ENCODE data around the gene SDK1. TPM values are rescaled to one million over a fixed set of nuclear protein-coding genes. Genes with fewer than 3 reads are reported as not detected.

The SDK1 gene
- polyA plus RNA-seq, 2 donors: 0.33 to 0.47 TPM

DNA sequence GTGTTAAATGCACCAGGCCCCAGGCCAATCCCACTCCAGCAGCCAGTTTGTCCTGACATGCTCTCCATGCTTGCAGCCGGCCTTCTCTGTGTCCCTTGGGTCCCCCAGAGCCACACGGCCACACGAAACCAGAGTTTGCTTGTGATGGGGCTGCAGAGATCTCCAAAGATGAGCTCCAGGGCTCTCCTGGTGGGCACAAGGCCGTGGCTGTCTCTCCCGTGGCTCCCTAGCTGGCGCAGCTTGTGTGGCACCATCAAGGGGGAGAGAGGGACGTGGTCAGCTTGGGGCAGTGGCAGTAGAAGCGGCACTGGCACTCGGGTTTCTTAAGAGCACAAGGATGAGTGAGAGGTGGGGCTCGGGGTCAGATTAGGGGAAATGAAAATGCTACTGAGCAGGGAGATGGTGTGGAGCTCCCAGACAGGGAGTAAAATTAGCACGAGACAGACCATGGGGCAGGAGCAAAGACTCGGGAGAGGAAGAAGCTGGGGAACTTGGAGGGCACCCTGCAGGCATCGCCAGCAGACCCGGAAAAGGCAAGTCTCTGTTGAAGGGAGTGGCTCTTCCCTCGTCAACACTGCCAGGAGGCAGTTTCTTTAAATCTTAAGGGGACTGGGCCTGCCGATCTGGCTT lies 808.5 kb downstream of the SDK1 start:
- WGBS, 2 donors: 82 to 84% methylated on average over 16 of the region's 16 CpGs
- no peaks in the 10 kb centered on the region for H3K36me3 ChIP-seq (ENCODE audit: control insufficient read depth in 2 of 2, insufficient read depth in 2 of 2, low read length in 1 of 2)
- H3K9me3 ChIP-seq (ENCODE audit: control insufficient read depth in 2 of 2, insufficient read depth in 1 of 2, low read depth in 1 of 2, low read length in 1 of 2): peaks cover 0 to 5% of the 10 kb centered on the region in 2 donors
- H3K27me3 ChIP-seq (ENCODE audit: control insufficient read depth in 1 of 2, insufficient read depth in 2 of 2, low read length in 2 of 2): no peaks in the 10 kb centered on the region
- no peak overlapping the region for H3K4me3 ChIP-seq (ENCODE audit: low read depth in 1 of 2, low read length in 2 of 2)
- H3K4me1 ChIP-seq (ENCODE audit: control insufficient read depth in 2 of 2, insufficient read depth in 2 of 2, low read length in 1 of 2): peaks cover 3 to 4% of the 10 kb centered on the region in 2 donors
- no peak overlapping the region for H3K27ac ChIP-seq (ENCODE audit: low read depth in 2 of 2, low read length in 1 of 2)

DNA sequence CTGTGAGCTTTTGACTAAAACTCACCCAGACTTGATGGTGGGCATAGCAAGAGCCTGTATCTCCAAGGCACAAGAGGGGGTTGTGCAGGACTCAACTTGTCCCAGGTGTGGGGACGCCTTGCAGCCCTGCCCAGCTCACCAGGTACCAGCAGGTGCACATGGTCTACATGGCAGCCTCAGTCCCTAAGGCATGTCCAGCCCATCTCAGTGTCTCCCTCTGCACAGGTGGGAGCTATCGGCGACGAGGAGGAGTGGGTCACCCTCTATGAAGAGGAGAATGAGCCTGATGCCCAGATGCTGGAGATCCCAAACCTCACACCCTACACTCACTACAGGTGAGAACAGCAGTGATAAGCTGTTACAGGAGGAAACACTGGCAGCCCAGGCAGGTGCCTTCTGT lies 809.4 kb downstream of the SDK1 start:
- Histone ChIP-seq H3K4me3 (ENCODE audit: low read depth in 1 of 2, low read length in 2 of 2) (no peak overlapping the region), H3K27ac (ENCODE audit: low read depth in 2 of 2, low read length in 1 of 2) (no peak overlapping the region), H3K36me3 (ENCODE audit: control insufficient read depth in 2 of 2, insufficient read depth in 2 of 2, low read length in 1 of 2) (no peaks in the 10 kb centered on the region), H3K27me3 (ENCODE audit: control insufficient read depth in 1 of 2, insufficient read depth in 2 of 2, low read length in 2 of 2) (no peaks in the 10 kb centered on the region), H3K9me3 (ENCODE audit: control insufficient read depth in 2 of 2, insufficient read depth in 1 of 2, low read depth in 1 of 2, low read length in 1 of 2) (peaks cover 0 to 5% of the 10 kb centered on the region in 2 donors), H3K4me1 (ENCODE audit: control insufficient read depth in 2 of 2, insufficient read depth in 2 of 2, low read length in 1 of 2) (peaks cover 4 to 5% of the 10 kb centered on the region in 2 donors)
- 90 to 95% methylated on average over 4 of the region's 4 CpGs for WGBS, 2 donors

DNA sequence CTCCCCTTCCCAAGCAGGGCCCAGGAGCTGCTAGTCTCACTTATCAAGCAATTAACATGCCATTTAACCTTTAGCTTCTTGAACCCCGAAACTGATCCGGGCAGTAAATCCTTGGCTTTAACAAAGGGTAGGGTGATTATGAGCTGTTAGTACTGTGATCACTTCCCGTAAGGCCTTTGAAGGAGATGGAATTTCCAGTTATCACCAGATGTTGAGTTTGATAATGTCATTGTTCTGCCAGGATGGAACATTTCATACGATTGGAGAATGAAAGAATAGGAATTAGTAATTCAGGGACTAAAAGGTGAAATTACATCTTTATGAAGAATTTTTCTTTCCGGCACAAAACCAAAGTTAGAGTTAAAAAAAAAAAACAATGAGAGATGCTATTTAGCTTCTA lies 810.1 kb downstream of the SDK1 start:
- Histone ChIP-seq H3K36me3 (ENCODE audit: control insufficient read depth in 2 of 2, insufficient read depth in 2 of 2, low read length in 1 of 2) (no peaks in the 10 kb centered on the region), H3K9me3 (ENCODE audit: control insufficient read depth in 2 of 2, insufficient read depth in 1 of 2, low read depth in 1 of 2, low read length in 1 of 2) (peaks cover 0 to 5% of the 10 kb centered on the region in 2 donors), H3K27ac (ENCODE audit: low read depth in 2 of 2, low read length in 1 of 2) (no peak overlapping the region), H3K4me1 (ENCODE audit: control insufficient read depth in 2 of 2, insufficient read depth in 2 of 2, low read length in 1 of 2) (peaks cover 4 to 5% of the 10 kb centered on the region in 2 donors), H3K27me3 (ENCODE audit: control insufficient read depth in 1 of 2, insufficient read depth in 2 of 2, low read length in 2 of 2) (no peaks in the 10 kb centered on the region), H3K4me3 (ENCODE audit: low read depth in 1 of 2, low read length in 2 of 2) (no peak overlapping the region)
- WGBS, 2 donors: 70 to 81% methylated on average over 5 of the region's 5 CpGs

DNA sequence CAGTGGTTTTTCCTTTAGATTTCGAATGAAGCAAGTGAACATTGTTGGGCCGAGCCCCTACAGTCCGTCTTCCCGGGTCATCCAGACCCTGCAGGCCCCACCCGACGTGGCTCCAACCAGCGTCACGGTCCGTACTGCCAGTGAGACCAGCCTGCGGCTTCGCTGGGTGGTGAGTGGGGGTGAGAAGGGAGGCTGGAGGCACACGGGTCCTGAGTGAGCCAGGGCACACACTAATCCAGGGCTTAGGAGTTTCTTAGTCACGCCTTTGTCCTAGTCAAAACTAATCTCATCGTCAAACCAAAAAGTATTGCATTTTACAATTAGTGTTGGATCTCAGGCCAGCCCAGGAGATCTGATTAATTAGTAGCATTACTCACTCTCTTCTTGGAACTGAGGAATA lies 812.2 kb downstream of the SDK1 start:
- Histone ChIP-seq H3K9me3 (ENCODE audit: control insufficient read depth in 2 of 2, insufficient read depth in 1 of 2, low read depth in 1 of 2, low read length in 1 of 2) (peaks cover 0 to 7% of the 10 kb centered on the region in 2 donors), H3K36me3 (ENCODE audit: control insufficient read depth in 2 of 2, insufficient read depth in 2 of 2, low read length in 1 of 2) (no peaks in the 10 kb centered on the region), H3K27me3 (ENCODE audit: control insufficient read depth in 1 of 2, insufficient read depth in 2 of 2, low read length in 2 of 2) (no peaks in the 10 kb centered on the region), H3K4me1 (ENCODE audit: control insufficient read depth in 2 of 2, insufficient read depth in 2 of 2, low read length in 1 of 2) (peaks cover 4 to 5% of the 10 kb centered on the region in 2 donors), H3K27ac (ENCODE audit: low read depth in 2 of 2, low read length in 1 of 2) (no peak overlapping the region), H3K4me3 (ENCODE audit: low read depth in 1 of 2, low read length in 2 of 2) (no peak overlapping the region)
- 57 to 79% methylated on average over 14 of the region's 14 CpGs for WGBS, 2 donors

DNA sequence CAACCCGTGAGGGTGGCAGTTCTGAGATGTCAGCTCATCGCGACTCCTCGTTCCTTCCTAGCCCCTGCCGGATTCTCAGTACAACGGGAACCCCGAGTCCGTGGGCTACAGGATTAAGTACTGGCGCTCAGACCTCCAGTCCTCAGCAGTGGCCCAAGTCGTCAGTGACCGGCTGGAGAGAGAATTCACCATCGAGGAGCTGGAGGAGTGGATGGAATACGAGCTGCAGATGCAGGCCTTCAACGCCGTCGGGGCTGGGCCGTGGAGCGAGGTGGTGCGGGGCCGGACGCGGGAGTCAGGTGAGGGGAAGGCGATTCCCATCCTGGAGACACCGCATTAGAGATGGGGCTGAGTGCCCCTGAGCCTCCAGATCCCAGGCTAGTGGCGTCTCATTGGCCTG lies 812.9 kb downstream of the SDK1 start:
- peaks cover 0 to 7% of the 10 kb centered on the region in 2 donors for H3K9me3 ChIP-seq (ENCODE audit: control insufficient read depth in 2 of 2, insufficient read depth in 1 of 2, low read depth in 1 of 2, low read length in 1 of 2)
- WGBS, 2 donors: 83 to 91% methylated on average over 25 of the region's 25 CpGs
- no peaks in the 10 kb centered on the region for H3K27me3 ChIP-seq (ENCODE audit: control insufficient read depth in 1 of 2, insufficient read depth in 2 of 2, low read length in 2 of 2)
- H3K36me3 ChIP-seq (ENCODE audit: control insufficient read depth in 2 of 2, insufficient read depth in 2 of 2, low read length in 1 of 2): no peaks in the 10 kb centered on the region
- no peak overlapping the region for H3K27ac ChIP-seq (ENCODE audit: low read depth in 2 of 2, low read length in 1 of 2)
- H3K4me1 ChIP-seq (ENCODE audit: control insufficient read depth in 2 of 2, insufficient read depth in 2 of 2, low read length in 1 of 2): peaks cover 4 to 5% of the 10 kb centered on the region in 2 donors
- no peak overlapping the region for H3K4me3 ChIP-seq (ENCODE audit: low read depth in 1 of 2, low read length in 2 of 2)

DNA sequence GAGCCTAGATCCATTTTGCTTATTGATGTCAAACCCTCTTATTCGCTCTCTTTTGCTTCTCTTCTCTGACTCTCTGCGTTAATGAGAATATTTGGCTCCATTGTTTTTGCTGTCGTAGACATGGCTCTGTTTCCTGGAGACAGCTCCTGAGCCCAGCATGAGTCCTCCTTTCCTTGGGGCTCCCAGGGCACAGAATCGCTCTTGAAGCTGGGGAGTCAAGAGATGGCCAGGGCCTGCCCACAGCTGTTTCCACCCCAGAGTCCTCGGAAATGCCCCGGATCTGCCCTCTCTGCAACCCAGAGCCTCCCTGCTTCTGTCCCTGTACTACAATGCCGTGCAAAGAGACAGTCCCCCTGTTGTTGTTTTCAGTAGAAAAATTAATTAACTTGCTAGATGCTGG lies 814.4 kb downstream of the SDK1 start:
- H3K4me1 ChIP-seq (ENCODE audit: control insufficient read depth in 2 of 2, insufficient read depth in 2 of 2, low read length in 1 of 2): peaks cover 4 to 5% of the 10 kb centered on the region in 2 donors
- H3K36me3 ChIP-seq (ENCODE audit: control insufficient read depth in 2 of 2, insufficient read depth in 2 of 2, low read length in 1 of 2): no peaks in the 10 kb centered on the region
- 87 to 94% methylated on average over 7 of the region's 7 CpGs for WGBS, 2 donors
- peaks cover 0 to 6% of the 10 kb centered on the region in 2 donors for H3K9me3 ChIP-seq (ENCODE audit: control insufficient read depth in 2 of 2, insufficient read depth in 1 of 2, low read depth in 1 of 2, low read length in 1 of 2)
- H3K27me3 ChIP-seq (ENCODE audit: control insufficient read depth in 1 of 2, insufficient read depth in 2 of 2, low read length in 2 of 2): no peaks in the 10 kb centered on the region
- no peak overlapping the region for H3K4me3 ChIP-seq (ENCODE audit: low read depth in 1 of 2, low read length in 2 of 2)
- H3K27ac ChIP-seq (ENCODE audit: low read depth in 2 of 2, low read length in 1 of 2): no peak overlapping the region

DNA sequence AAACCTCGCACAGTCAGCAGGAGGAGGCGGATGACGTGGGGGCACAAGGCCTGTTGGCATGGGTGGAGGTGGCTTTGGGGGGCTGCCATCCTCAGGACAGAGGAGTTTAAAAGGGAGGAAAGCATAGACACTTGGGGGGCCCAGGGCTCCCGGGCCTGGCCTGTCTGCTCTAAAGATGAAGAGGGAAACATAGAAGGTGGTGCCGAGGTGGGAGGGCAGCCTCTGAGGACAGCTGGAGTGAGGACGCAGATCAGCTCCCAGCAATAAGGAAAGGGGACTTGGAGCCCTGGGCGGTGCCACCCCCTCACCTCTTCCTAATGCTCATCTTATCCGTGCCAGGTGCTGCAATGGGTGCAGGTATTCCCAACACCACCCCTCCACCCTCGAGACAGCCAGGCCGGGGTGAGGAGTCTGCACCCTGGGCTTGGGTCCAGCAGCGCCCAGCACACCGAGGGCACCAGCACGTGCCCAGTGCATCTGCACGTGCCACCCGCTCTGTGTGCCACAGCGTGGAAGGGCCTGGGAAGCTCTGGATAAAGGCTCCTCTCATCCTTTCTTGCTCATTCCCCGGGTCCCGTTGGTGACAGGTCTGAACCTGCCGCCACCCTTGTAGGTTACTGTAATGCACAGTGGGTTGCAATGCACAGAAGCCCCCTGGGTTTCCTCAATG lies 815.0 kb downstream of the SDK1 start:
- H3K4me1 ChIP-seq (ENCODE audit: control insufficient read depth in 2 of 2, insufficient read depth in 2 of 2, low read length in 1 of 2): peaks cover 4 to 5% of the 10 kb centered on the region in 2 donors
- H3K36me3 ChIP-seq (ENCODE audit: control insufficient read depth in 2 of 2, insufficient read depth in 2 of 2, low read length in 1 of 2): no peaks in the 10 kb centered on the region
- H3K4me3 ChIP-seq (ENCODE audit: low read depth in 1 of 2, low read length in 2 of 2): no peak overlapping the region
- no peak overlapping the region for H3K27ac ChIP-seq (ENCODE audit: low read depth in 2 of 2, low read length in 1 of 2)
- 90 to 93% methylated on average over 19 of the region's 19 CpGs for WGBS, 2 donors
- H3K9me3 ChIP-seq (ENCODE audit: control insufficient read depth in 2 of 2, insufficient read depth in 1 of 2, low read depth in 1 of 2, low read length in 1 of 2): peaks cover 0 to 4% of the 10 kb centered on the region in 2 donors
- H3K27me3 ChIP-seq (ENCODE audit: control insufficient read depth in 1 of 2, insufficient read depth in 2 of 2, low read length in 2 of 2): no peaks in the 10 kb centered on the region

DNA sequence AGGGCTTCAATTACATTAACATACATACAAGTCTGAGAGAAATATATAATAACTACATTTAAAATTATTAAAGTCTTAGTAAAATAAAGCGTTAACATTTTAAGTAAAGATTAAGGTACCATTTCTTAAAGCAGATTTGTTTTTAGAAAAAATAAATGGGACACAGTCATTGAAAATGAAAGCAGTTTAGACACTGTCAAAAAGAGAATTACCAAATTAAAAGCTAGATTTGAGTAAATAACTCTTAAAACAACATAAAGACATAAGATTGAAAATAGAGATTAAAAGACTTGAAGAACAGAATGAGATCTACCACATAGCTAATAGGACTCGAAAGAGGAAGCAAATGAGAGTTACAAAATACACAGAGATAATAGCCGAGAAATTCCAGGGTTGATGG lies 818.8 kb downstream of the SDK1 start:
- WGBS, 2 donors: 90 to 93% methylated on average over 3 of the region's 3 CpGs
- Histone ChIP-seq H3K36me3 (ENCODE audit: control insufficient read depth in 2 of 2, insufficient read depth in 2 of 2, low read length in 1 of 2) (no peaks in the 10 kb centered on the region), H3K4me3 (ENCODE audit: low read depth in 1 of 2, low read length in 2 of 2) (no peak overlapping the region), H3K27ac (ENCODE audit: low read depth in 2 of 2, low read length in 1 of 2) (no peak overlapping the region), H3K27me3 (ENCODE audit: control insufficient read depth in 1 of 2, insufficient read depth in 2 of 2, low read length in 2 of 2) (no peaks in the 10 kb centered on the region), H3K4me1 (ENCODE audit: control insufficient read depth in 2 of 2, insufficient read depth in 2 of 2, low read length in 1 of 2) (peaks cover 0 to under 1% of the 10 kb centered on the region in 2 donors), H3K9me3 (ENCODE audit: control insufficient read depth in 2 of 2, insufficient read depth in 1 of 2, low read depth in 1 of 2, low read length in 1 of 2) (peaks cover 0 to 4% of the 10 kb centered on the region in 2 donors)

GRCh38 chr7:4123346-4123745 lies 822.3 kb downstream of the SDK1 start:
- H3K4me1 ChIP-seq (ENCODE audit: control insufficient read depth in 2 of 2, insufficient read depth in 2 of 2, low read length in 1 of 2): no peaks in the 10 kb centered on the region
- 81 to 91% methylated on average over 2 of the region's 2 CpGs for WGBS, 2 donors
- H3K27me3 ChIP-seq (ENCODE audit: control insufficient read depth in 1 of 2, insufficient read depth in 2 of 2, low read length in 2 of 2): no peaks in the 10 kb centered on the region
- H3K36me3 ChIP-seq (ENCODE audit: control insufficient read depth in 2 of 2, insufficient read depth in 2 of 2, low read length in 1 of 2): no peaks in the 10 kb centered on the region
- H3K4me3 ChIP-seq (ENCODE audit: low read depth in 1 of 2, low read length in 2 of 2): no peak overlapping the region
- no peak overlapping the region for H3K27ac ChIP-seq (ENCODE audit: low read depth in 2 of 2, low read length in 1 of 2)
- H3K9me3 ChIP-seq (ENCODE audit: control insufficient read depth in 2 of 2, insufficient read depth in 1 of 2, low read depth in 1 of 2, low read length in 1 of 2): peaks cover 0 to 2% of the 10 kb centered on the region in 2 donors

DNA sequence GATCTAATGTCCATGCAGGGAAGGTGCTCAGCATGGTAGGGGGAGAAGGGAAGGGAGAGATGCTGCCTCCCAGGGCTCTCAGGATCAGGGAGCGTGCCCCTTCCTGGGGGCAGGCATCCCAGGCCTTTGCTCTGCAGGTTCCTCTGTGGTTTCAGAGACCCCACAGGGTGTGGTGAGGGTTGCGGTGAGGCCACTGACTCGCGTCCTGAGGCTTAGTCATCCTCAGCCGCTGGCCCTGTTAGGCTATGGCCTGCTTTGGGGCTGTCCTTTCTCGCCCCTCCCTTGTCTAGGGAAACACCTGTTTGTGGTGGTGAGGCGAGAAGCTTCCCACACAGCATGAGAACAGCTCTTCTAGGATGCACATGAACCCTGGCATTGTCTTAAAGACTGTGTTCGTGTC lies 822.8 kb downstream of the SDK1 start:
- Histone ChIP-seq H3K27me3 (ENCODE audit: control insufficient read depth in 1 of 2, insufficient read depth in 2 of 2, low read length in 2 of 2) (no peaks in the 10 kb centered on the region), H3K27ac (ENCODE audit: low read depth in 2 of 2, low read length in 1 of 2) (no peak overlapping the region), H3K4me3 (ENCODE audit: low read depth in 1 of 2, low read length in 2 of 2) (no peak overlapping the region), H3K4me1 (ENCODE audit: control insufficient read depth in 2 of 2, insufficient read depth in 2 of 2, low read length in 1 of 2) (no peaks in the 10 kb centered on the region), H3K9me3 (ENCODE audit: control insufficient read depth in 2 of 2, insufficient read depth in 1 of 2, low read depth in 1 of 2, low read length in 1 of 2) (peaks cover 0 to 2% of the 10 kb centered on the region in 2 donors), H3K36me3 (ENCODE audit: control insufficient read depth in 2 of 2, insufficient read depth in 2 of 2, low read length in 1 of 2) (no peaks in the 10 kb centered on the region)
- 79 to 80% methylated on average over 7 to 8 of the region's 8 CpGs for WGBS, 2 donors

Measured in esophagus (tissue), 2 donors.